Pancreas (tissue), 10 donors: ENCODE results near the gene BCAS2. TPM values are rescaled to one million over a fixed set of nuclear protein-coding genes. Genes with fewer than 3 reads are reported as not detected.

Experiments used
- ATAC-seq, 4 donors: fragments of 200-7000 bp; cut with Tn5 transposase; one replicate each; pipeline versions ENCODE4 v1.8.0 to v1.9.1; 2020; ENCODE audit warnings: mild to moderate bottlenecking in 4 of 4, moderate library complexity in 4 of 4
- DNase-seq, 6 donors: peaks; one replicate each; pipeline ENCODE4 v3.0.0-alpha.2; 2020
- FAIRE-seq: peaks from 2 replicates; lab custom pipeline; 2012; peaks lifted over from hg19 to GRCh38; lab: Jason Lieb, UNC
- H3K27ac ChIP-seq, 4 donors: fragments of 200-600 bp; sonication (generic); 1 replicate in 3 of 4; 2 replicates in 1 of 4; pipeline versions ENCODE4 v1.5.0 to v1.8.0; 2020
- H3K27me3 ChIP-seq, 4 donors: fragments of 200-600 bp; one replicate each; pipeline ENCODE4 v1.8.0; 2021
- H3K36me3 ChIP-seq, 3 donors: fragments of 200-600 bp; sonication (generic) in 1 of 3; one replicate each; pipeline versions ENCODE4 v1.5.0 to v1.8.0; 2020 to 2021
- H3K4me1 ChIP-seq, 3 donors: fragments of 200-600 bp; one replicate each; pipeline ENCODE4 v1.8.0; 2021
- H3K4me3 ChIP-seq, 4 donors: fragments of 200-600 bp; sonication (generic) in 2 of 4; one replicate each; pipeline versions ENCODE4 v1.5.0 to v1.8.0; 2020 to 2021
- H3K9me3 ChIP-seq, 4 donors: fragments of 200-600 bp; one replicate each; pipeline ENCODE4 v1.8.0; 2021
- CTCF ChIP-seq, 4 donors: fragments of 200-600 bp; sonication (generic) in 3 of 4; IDR thresholded peaks; one replicate each; pipeline versions ENCODE4 v1.5.0 to v1.8.0; 2021; ENCODE audit warnings: antibody characterized with exemption in 4 of 4
- WGBS, 2 donors: extraction: QIAGEN DNeasy Blood & Tissue Kit; methylation state at CpG; one replicate each; pipeline ENCODE4 v1.1.7; 2013; 5-methylcytosine and 5-hydroxymethylcytosine counted together
- intact Hi-C, 3 donors: fragments of 100-400 bp; cut with DNase I; formaldehyde crosslinking; loops; one replicate each; pipeline versions ENCODE4 v1.11.1 to v1.14.2; 2022
- polyA plus RNA-seq, 2 donors: library from polyadenylated mRNA; stranded (reverse); fragments of 200-250 nt; gene quantifications; one replicate each; pipeline ENCODE4 v1.2.3, GENCODE V29; 2013
- total RNA-seq, 6 donors: library from RNA; stranded (reverse); fragmentation: NEBNext Ultra II Directional in 4 of 6; extraction: Animal tissue kit (Norgen Biotek cat#: 25700) in 4 of 6; gene quantifications; one replicate each; pipeline versions ENCODE4 v1.2.1 to v1.2.4, GENCODE V29; 2021 to 2023
- donor health status: healthy with polysubstance abuse.
- donor health status: DM: no; HTN: no; CAD: no; lungs with moderate emphysema.
- donor health status: DM: no; HTN: no; CAD: no.
- donor health status: control.
- donor health status: control.
- donor health status: Bipolar disorder and iron deficiency.
- donor health status: DM: yes; HTN: yes; CAD: no.
- donor health status: DM: no; HTN: no; CAD: no.
- donor health status: DM: no; HTN: no; CAD: no.
- donor health status: DM: yes; HTN: yes; CAD: no.

BCAS2 gene
- total and polyA plus RNA-seq, 8 donors = 9.6 to 24.4 (median 13.3) TPM

DNA sequence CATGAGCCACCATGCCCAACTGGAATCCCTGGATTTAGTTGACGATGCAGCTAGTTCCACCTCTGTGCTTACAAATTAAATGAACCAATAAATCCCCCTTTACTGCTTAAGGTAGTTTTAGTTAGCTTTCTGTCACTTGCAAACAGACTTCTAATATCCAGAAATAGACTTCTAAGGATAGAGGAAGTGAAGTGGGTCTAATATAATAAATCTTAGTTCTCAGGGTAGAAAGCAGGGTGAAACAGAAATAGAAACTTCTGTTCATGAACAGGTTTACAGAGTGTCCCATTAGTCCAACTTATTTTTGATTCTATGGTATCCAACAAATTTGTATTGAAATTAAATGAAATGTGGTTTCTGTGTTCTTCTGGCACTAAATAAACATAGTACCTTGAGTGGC, 20.1 kb downstream of the BCAS2 start:
- no peak for DNase-seq
- Histone ChIP-seq H3K4me3 (no peak overlapping the region), H3K4me1 (no peaks in the 10 kb centered on the region), H3K36me3 (peaks cover 0 to 15% (median 0%) of the 10 kb centered on the region in 3 donors), H3K27me3 (no peaks in the 10 kb centered on the region), H3K27ac (no peak overlapping the region), H3K9me3 (no peaks in the 10 kb centered on the region)
- 90 to 91% methylated on average over 1 of the region's 1 CpG for WGBS, 2 donors
- intact Hi-C loops = no loop called here
- no peak for ATAC-seq
- TF ChIP-seq CTCF (IDR thresholded peaks at IDR 0.05) = no peak
- no peak for FAIRE-seq

DNA sequence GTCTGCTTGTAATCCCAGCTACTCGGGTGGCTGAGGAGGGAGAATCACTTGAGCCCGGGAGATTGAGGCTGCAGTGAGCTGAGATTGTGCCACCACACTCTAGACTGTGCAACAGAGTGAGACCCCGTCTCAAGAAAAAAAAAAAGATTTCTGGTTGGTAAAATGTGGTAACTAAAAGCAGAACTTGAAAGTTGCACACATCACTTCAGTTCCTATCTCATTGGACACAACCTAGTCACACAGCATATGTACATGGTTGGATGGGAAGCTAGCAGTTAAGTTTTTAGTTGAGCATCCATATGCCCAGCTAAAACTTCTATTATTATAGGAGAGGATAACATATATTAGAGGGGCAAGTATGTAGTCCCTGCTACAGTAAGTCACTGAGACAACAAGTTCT, 22.1 kb downstream of the BCAS2 start:
- FAIRE-seq = no peak
- no peak for ATAC-seq
- H3K27me3 ChIP-seq = no peaks in the 10 kb centered on the region
- H3K27ac ChIP-seq = no peak overlapping the region
- H3K4me3 ChIP-seq = no peak overlapping the region
- H3K36me3 ChIP-seq = no peaks in the 10 kb centered on the region
- TF ChIP-seq CTCF (IDR thresholded peaks at IDR 0.05) = no peak
- no peaks in the 10 kb centered on the region for H3K4me1 ChIP-seq
- 71 to 80% methylated on average over 3 of the region's 3 CpGs for WGBS, 2 donors
- no peaks in the 10 kb centered on the region for H3K9me3 ChIP-seq
- intact Hi-C loops = loop anchor here in 1 of 3 donors (10.0 kb wide), 1 partner anchor 215 kb away; no protein-coding TSS in a partner anchor
- DNase-seq = no peak

DNA sequence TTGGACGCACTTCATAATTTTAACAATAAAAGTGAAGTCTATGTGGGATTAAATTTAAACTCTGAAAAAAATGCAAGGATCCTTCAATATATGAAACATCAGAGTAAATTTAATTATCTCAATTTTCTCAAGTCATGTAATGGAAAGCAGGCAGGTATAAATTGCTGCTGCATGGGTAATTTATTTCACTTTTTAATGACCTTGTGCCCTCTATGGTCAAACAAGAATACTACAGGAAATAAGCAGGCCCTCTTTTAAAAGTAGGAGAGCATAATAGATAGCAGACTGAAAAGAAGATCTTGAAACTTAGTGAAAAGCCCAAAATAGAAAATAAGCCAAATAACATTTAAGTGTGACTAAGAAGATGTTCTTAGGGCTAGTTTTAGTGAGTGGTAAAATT, 22.9 kb downstream of the BCAS2 start:
- no peaks in the 10 kb centered on the region for H3K9me3 ChIP-seq
- FAIRE-seq (no peak), ATAC-seq (peak in 3 of 4 donors; percentile 52 to 65 (median 64)), DNase-seq (no peak)
- H3K27ac ChIP-seq = no peak overlapping the region
- H3K27me3 ChIP-seq = no peaks in the 10 kb centered on the region
- TF ChIP-seq CTCF (IDR thresholded peaks at IDR 0.05) = no peak
- intact Hi-C loops = loop anchor here in 1 of 3 donors (10.0 kb wide), 1 partner anchor 214 kb away; no protein-coding TSS in a partner anchor
- H3K4me3 ChIP-seq = no peak overlapping the region
- WGBS, 2 donors = 96% methylated on average over 1 of the region's 1 CpG
- H3K36me3 ChIP-seq = no peaks in the 10 kb centered on the region
- H3K4me1 ChIP-seq = no peaks in the 10 kb centered on the region

- Histone ChIP-seq H3K36me3 (no peaks in the 10 kb centered on the region), H3K27me3 (no peaks in the 10 kb centered on the region), H3K27ac (no peak overlapping the region), H3K9me3 (no peaks in the 10 kb centered on the region), H3K4me1 (no peaks in the 10 kb centered on the region), H3K4me3 (no peak overlapping the region)
- intact Hi-C loops = loop anchor here in 1 of 3 donors (10.0 kb wide), 1 partner anchor 210 kb away; no protein-coding TSS in a partner anchor
- FAIRE-seq (no peak), DNase-seq (no peak), ATAC-seq (no peak)
- WGBS, 2 donors = 56 to 59% methylated on average over 2 of the region's 2 CpGs
- no peak for TF ChIP-seq CTCF (IDR thresholded peaks at IDR 0.05)
These were observed 26.8 kb downstream of the BCAS2 start for GRCh38 chr1:114554577-114554976.

- DNase-seq = no peak
- WGBS, 2 donors = 93 to 96% methylated on average over 7 of the region's 7 CpGs
- no peak for TF ChIP-seq CTCF (IDR thresholded peaks at IDR 0.05)
- H3K27me3 ChIP-seq = no peaks in the 10 kb centered on the region
- FAIRE-seq = no peak
- no peaks in the 10 kb centered on the region for H3K36me3 ChIP-seq
- no peak for ATAC-seq
- H3K4me1 ChIP-seq = no peaks in the 10 kb centered on the region
- H3K9me3 ChIP-seq = no peaks in the 10 kb centered on the region
- intact Hi-C loops = loop anchor here in 1 of 3 donors (10.0 kb wide), 1 partner anchor 207 kb away; no protein-coding TSS in a partner anchor
- no peak overlapping the region for H3K4me3 ChIP-seq
- H3K27ac ChIP-seq = no peak overlapping the region
These were observed 29.2 kb downstream of the BCAS2 start for GRCh38 chr1:114552106-114552639.
